Suprapubic skin (tissue), 4 donors: ENCODE results near the gene FAM204A.

Experiments used
- EP300 ChIP-seq: sonication (generic); formaldehyde crosslinking; IDR thresholded peaks from one replicate; pipeline ENCODE4 v1.6.1; 2017; ENCODE audit warnings: antibody characterized with exemption
- POLR2A ChIP-seq, 2 donors: fragments of 450-650 bp; IDR thresholded peaks; one replicate each; pipeline ENCODE4 v1.6.1; 2017; ENCODE audit warnings: antibody characterized with exemption in 2 of 2, mild to moderate bottlenecking in 2 of 2, moderate library complexity in 2 of 2
- POLR2AphosphoS5 ChIP-seq, 3 donors: sonication (generic); formaldehyde crosslinking; IDR thresholded peaks; one replicate each; pipeline ENCODE4 v1.6.1; 2017; ENCODE audit warnings: antibody characterized with exemption in 3 of 3
- TF ChIP-seq, protein P1 (sequence below), 2 donors: fragments of 200-600 bp in 1 of 2; fragments of 450-650 bp in 1 of 2; sonication (generic) in 1 of 2; IDR thresholded peaks; one replicate each; pipeline ENCODE4 v1.5.1; 2016 to 2019; ENCODE audit warnings: antibody characterized with exemption in 2 of 2, mild to moderate bottlenecking in 1 of 2, moderate library complexity in 1 of 2

GRCh38 chr10:118343549-118343948 is 1.4 kb upstream of the FAM204A start:
- TF ChIP-seq EP300 = no peak
- TF ChIP-seq POLR2AphosphoS5 (IDR thresholded peaks at IDR 0.05) = no peak
- no peak for TF ChIP-seq POLR2A (IDR thresholded peaks at IDR 0.05)
- TF ChIP-seq, protein P1, sequence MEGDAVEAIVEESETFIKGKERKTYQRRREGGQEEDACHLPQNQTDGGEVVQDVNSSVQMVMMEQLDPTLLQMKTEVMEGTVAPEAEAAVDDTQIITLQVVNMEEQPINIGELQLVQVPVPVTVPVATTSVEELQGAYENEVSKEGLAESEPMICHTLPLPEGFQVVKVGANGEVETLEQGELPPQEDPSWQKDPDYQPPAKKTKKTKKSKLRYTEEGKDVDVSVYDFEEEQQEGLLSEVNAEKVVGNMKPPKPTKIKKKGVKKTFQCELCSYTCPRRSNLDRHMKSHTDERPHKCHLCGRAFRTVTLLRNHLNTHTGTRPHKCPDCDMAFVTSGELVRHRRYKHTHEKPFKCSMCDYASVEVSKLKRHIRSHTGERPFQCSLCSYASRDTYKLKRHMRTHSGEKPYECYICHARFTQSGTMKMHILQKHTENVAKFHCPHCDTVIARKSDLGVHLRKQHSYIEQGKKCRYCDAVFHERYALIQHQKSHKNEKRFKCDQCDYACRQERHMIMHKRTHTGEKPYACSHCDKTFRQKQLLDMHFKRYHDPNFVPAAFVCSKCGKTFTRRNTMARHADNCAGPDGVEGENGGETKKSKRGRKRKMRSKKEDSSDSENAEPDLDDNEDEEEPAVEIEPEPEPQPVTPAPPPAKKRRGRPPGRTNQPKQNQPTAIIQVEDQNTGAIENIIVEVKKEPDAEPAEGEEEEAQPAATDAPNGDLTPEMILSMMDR (IDR thresholded peaks at IDR 0.05) = no peak
